Smooth muscle cell (in vitro differentiated cells): Measurements from ENCODE around the gene OR1M1. TPM values are rescaled to one million over a fixed set of nuclear protein-coding genes. Genes with fewer than 3 reads are reported as not detected.
A peak's percentile ranks its signal among the peaks of the same experiment; 100 is the strongest.

ENCODE experiments used
- DNase-seq: peaks from one replicate; lab custom pipeline; 2025; ENCODE audit not compliant: unreplicated experiment; lab: John Stamatoyannopoulos, UW
- H2AFZ ChIP-seq: fragments of 200-600 bp; sonication (generic); 2 replicates; pipeline ENCODE4 v1.6.0; 2016; ENCODE audit warnings: antibody characterized with exemption, low read depth, mild to moderate bottlenecking
- H3F3A ChIP-seq: fragments of 200-600 bp; sonication (generic); 2 replicates; pipeline ENCODE4 v1.6.0; 2017; ENCODE audit warnings: antibody characterized with exemption, low read depth
- H3K27ac ChIP-seq: fragments of 200-600 bp; sonication (generic); 2 replicates; pipeline ENCODE4 v1.5.1; 2016; ENCODE audit warnings: low read depth, mild to moderate bottlenecking
- H3K27me3 ChIP-seq: fragments of 200-600 bp; sonication (generic); 2 replicates; pipeline ENCODE4 v1.6.1; 2016; ENCODE audit warnings: low read depth, mild to moderate bottlenecking
- H3K36me3 ChIP-seq: fragments of 200-600 bp; sonication (generic); 2 replicates; pipeline ENCODE4 v1.5.1; 2016; ENCODE audit warnings: low read depth
- H3K4me1 ChIP-seq: fragments of 200-600 bp; sonication (generic); 2 replicates; pipeline ENCODE4 v1.5.1; 2016; ENCODE audit warnings: low read depth
- H3K4me2 ChIP-seq: fragments of 200-600 bp; sonication (generic); 2 replicates; pipeline ENCODE4 v1.6.0; 2016; ENCODE audit warnings: mild to moderate bottlenecking
- H3K4me3 ChIP-seq: fragments of 200-600 bp; sonication (generic); 2 replicates; pipeline ENCODE4 v1.5.1; 2016; ENCODE audit warnings: mild to moderate bottlenecking
- H3K79me2 ChIP-seq: fragments of 200-600 bp; sonication (generic); 2 replicates; pipeline ENCODE4 v1.6.0; 2016; ENCODE audit warnings: low read depth, mild to moderate bottlenecking
- H3K9ac ChIP-seq: fragments of 200-600 bp; sonication (generic); 2 replicates; pipeline ENCODE4 v1.6.0; 2016; ENCODE audit warnings: low read depth
- H3K9me3 ChIP-seq: fragments of 200-600 bp; sonication (generic); replicated peaks from 2 replicates; pipeline ENCODE4 v1.5.1; 2016; ENCODE audit warnings: low read depth
- H4K20me1 ChIP-seq: fragments of 200-600 bp; sonication (generic); 2 replicates; pipeline ENCODE4 v1.6.0; 2016; ENCODE audit warnings: low read depth
- WGBS: methylation state at CpG from one replicate; pipeline ENCODE4 v1.1.7; 2016; ENCODE audit warnings: low lambda C conversion rate; 5-methylcytosine and 5-hydroxymethylcytosine counted together
- polyA plus RNA-seq: library from polyadenylated mRNA; unstranded; fragments of >200 nt; fragmentation: Nextera tagmentation; extraction: Ambion mirVana; gene quantifications from 2 replicates; pipeline ENCODE4 v1.2.1, GENCODE V29; 2016
- small RNA-seq: library from RNA; depleted of rRNA; stranded (forward); fragments of <200 nt; gene quantifications from one replicate; pipeline ENCODE3, GENCODE V24; 2014
- total RNA-seq: library from RNA; depleted of rRNA; stranded (reverse); fragments of >200 nt; gene quantifications from 2 replicates; pipeline ENCODE4 v1.2.3, GENCODE V29; 2014
- TF ChIP-seq, protein P1 (sequence below): fragments of 200-600 bp; sonication (generic); IDR thresholded peaks from 2 replicates; pipeline ENCODE4 v1.5.1; 2017; ENCODE audit warnings: borderline replicate concordance, mild to moderate bottlenecking, antibody characterized with exemption; ENCODE audit not compliant: insufficient read depth, poor library complexity, severe bottlenecking

The OR1M1 gene
- total and polyA plus RNA-seq, 2 experiments from 2014 or later = not detected

DNA sequence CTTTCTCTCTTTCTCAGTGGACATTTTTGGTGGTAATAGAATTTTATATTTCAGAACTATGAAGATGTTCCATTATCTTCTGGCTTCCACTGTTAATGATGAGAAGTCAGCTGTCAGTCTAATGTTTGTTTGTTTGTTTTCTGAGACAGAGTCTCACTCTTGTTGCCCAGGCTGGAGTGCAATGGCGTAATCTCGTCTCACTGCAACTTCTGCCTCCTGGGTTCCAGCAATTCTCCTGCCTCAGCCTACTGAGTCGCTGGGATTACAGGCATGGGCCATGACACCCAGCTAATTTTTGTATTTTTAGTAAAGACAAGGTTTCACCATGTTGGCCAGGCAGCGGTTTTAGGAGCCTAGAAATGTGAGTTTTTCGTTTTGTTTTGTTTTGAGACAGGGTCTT, 58.1 kb downstream of the OR1M1 start:
- Histone ChIP-seq H3K27me3 (no peaks in the 10 kb centered on the region), H3F3A (peaks cover 3% of the 10 kb centered on the region), H3K9me3 (peaks cover 19% of the 10 kb centered on the region), H4K20me1 (peaks cover 5% of the 10 kb centered on the region), H3K9ac (no peak overlapping the region), H3K4me2 (no peak overlapping the region), H3K79me2 (peaks cover 97% of the 10 kb centered on the region), H3K4me3 (peak overlapping the region; percentile 12), H3K36me3 (peaks cover 4% of the 10 kb centered on the region), H3K27ac (no peak overlapping the region), H3K4me1 (peaks cover 10% of the 10 kb centered on the region), H2AFZ (no peak overlapping the region)
- no peak for DNase-seq
- TF ChIP-seq, protein P1, sequence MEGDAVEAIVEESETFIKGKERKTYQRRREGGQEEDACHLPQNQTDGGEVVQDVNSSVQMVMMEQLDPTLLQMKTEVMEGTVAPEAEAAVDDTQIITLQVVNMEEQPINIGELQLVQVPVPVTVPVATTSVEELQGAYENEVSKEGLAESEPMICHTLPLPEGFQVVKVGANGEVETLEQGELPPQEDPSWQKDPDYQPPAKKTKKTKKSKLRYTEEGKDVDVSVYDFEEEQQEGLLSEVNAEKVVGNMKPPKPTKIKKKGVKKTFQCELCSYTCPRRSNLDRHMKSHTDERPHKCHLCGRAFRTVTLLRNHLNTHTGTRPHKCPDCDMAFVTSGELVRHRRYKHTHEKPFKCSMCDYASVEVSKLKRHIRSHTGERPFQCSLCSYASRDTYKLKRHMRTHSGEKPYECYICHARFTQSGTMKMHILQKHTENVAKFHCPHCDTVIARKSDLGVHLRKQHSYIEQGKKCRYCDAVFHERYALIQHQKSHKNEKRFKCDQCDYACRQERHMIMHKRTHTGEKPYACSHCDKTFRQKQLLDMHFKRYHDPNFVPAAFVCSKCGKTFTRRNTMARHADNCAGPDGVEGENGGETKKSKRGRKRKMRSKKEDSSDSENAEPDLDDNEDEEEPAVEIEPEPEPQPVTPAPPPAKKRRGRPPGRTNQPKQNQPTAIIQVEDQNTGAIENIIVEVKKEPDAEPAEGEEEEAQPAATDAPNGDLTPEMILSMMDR = no peak
- WGBS = 98% methylated on average over 5 of the region's 5 CpGs

Small RNAs within 50 kb of the gene (small RNA-seq; reads per million reads assigned to genes)
- not detected for gene OR1M4P

Other genes starting within 250 kb of the OR1M1 start
- gene MUC16, start 76.7 kb upstream of the OR1M1 start, total RNA-seq = 0.04 TPM in 2 replicates
- gene MUC16, start 76.7 kb upstream of the OR1M1 start, polyA plus RNA-seq = under 0.01 TPM in 1 of 2 replicates, not detected in the other
- gene OR7G2, start 20.4 kb downstream of the OR1M1 start, total RNA-seq = not detected in 2 replicates
- not detected in 2 replicates for gene OR7G2, start 20.4 kb downstream of the OR1M1 start, polyA plus RNA-seq
- not detected in 2 replicates for gene OR7G1, start 28.7 kb downstream of the OR1M1 start, total RNA-seq
- not detected in 2 replicates for gene OR7G1, start 28.7 kb downstream of the OR1M1 start, polyA plus RNA-seq
- gene OR7G3, start 39.9 kb downstream of the OR1M1 start, total RNA-seq = not detected in 2 replicates
- not detected in 2 replicates for gene OR7G3, start 39.9 kb downstream of the OR1M1 start, polyA plus RNA-seq
- gene ZNF317, start 53.3 kb downstream of the OR1M1 start, total RNA-seq = 19.0 and 23.8 TPM in 2 replicates
- gene ZNF317, start 53.3 kb downstream of the OR1M1 start, polyA plus RNA-seq = 19.6 and 22.1 TPM in 2 replicates
- 0.04 and 0.67 TPM in 2 replicates for gene OR7D2, start 91.9 kb downstream of the OR1M1 start, total RNA-seq
- 0.18 and 0.22 TPM in 2 replicates for gene OR7D2, start 91.9 kb downstream of the OR1M1 start, polyA plus RNA-seq
- not detected in 2 replicates for gene OR7D4, start 132.5 kb downstream of the OR1M1 start, total RNA-seq
- gene OR7D4, start 132.5 kb downstream of the OR1M1 start, polyA plus RNA-seq = not detected in 2 replicates
- gene OR7E24, start 163.9 kb downstream of the OR1M1 start, total RNA-seq = not detected in 2 replicates
- gene OR7E24, start 163.9 kb downstream of the OR1M1 start, polyA plus RNA-seq = not detected in 2 replicates
- gene ZNF699, start 222.8 kb downstream of the OR1M1 start, total RNA-seq = 6.3 and 17.9 TPM in 2 replicates
- gene ZNF699, start 222.8 kb downstream of the OR1M1 start, polyA plus RNA-seq = 3.5 and 3.7 TPM in 2 replicates
- 22.8 and 23.8 TPM in 2 replicates for gene ZNF559, start 237.1 kb downstream of the OR1M1 start, total RNA-seq
- gene ZNF559, start 237.1 kb downstream of the OR1M1 start, polyA plus RNA-seq = 7.8 and 8.9 TPM in 2 replicates